Thoracic aorta (tissue), 2 donors: ENCODE results near the gene RIMOC1. TPM values are rescaled to one million over a fixed set of nuclear protein-coding genes. Genes with fewer than 3 reads are reported as not detected.

Experiments
- ATAC-seq: fragments of 150-250 bp; one replicate; pipeline ENCODE4 v1.8.0; 2017; ENCODE audit warnings: low read depth; ENCODE audit not compliant: insufficient number of reproducible peaks, low FRiP score
- DNase-seq: peaks from one replicate; pipeline ENCODE4 v3.0.0-alpha.2; 2020; ENCODE audit warnings: low spot score
- H3K27ac ChIP-seq, 2 donors: fragments of 200-600 bp; sonication (generic); 1 replicate in 1 of 2; 2 replicates in 1 of 2; pipeline ENCODE4 v1.5.1; 2016; ENCODE audit warnings: mild to moderate bottlenecking in 2 of 2, moderate library complexity in 2 of 2
- H3K27me3 ChIP-seq: fragments of 200-600 bp; sonication (generic); replicated peaks from 2 replicates; pipeline ENCODE4 v1.6.0; 2016; ENCODE audit warnings: mild to moderate bottlenecking; ENCODE audit not compliant: insufficient read depth
- H3K36me3 ChIP-seq: fragments of 200-600 bp; sonication (generic); one replicate; pipeline ENCODE4 v1.5.1; 2016
- H3K4me1 ChIP-seq, 2 donors: fragments of 200-600 bp; sonication (generic); 1 replicate in 1 of 2; 2 replicates in 1 of 2; pipeline versions ENCODE4 v1.5.1 to v1.6.0; 2016; ENCODE audit warnings: low read depth in 2 of 2, mild to moderate bottlenecking in 1 of 2; ENCODE audit not compliant: control insufficient read depth in 1 of 2
- H3K4me3 ChIP-seq: fragments of 200-600 bp; sonication (generic); 2 replicates; pipeline ENCODE4 v1.5.1; 2016; ENCODE audit warnings: mild to moderate bottlenecking
- H3K9me3 ChIP-seq: fragments of 200-600 bp; sonication (generic); 2 replicates; pipeline ENCODE4 v1.5.1; 2016
- CTCF ChIP-seq: fragments of 200-600 bp; sonication (generic); IDR thresholded peaks from one replicate; pipeline ENCODE4 v1.5.1; 2019; ENCODE audit warnings: antibody characterized with exemption
- total RNA-seq, 2 donors: library from RNA; depleted of rRNA; stranded (reverse); fragments of >200 nt; gene quantifications; one replicate each; pipeline versions ENCODE4 v1.1.0 to v1.2.3, GENCODE V29; 2016

Gene RIMOC1
- total RNA-seq, 2 donors from 2014 or later: 14.1 to 22.9 TPM

GRCh38 chr5:41924526-41924871, 20.4 kb downstream of the RIMOC1 start:
- ATAC-seq (peak; percentile 30), DNase-seq (no peak)
- no peak for TF ChIP-seq CTCF
- Histone ChIP-seq H3K4me3 (peak overlapping the region; percentile 90), H3K9me3 (no peaks in the 10 kb centered on the region), H3K27me3 (no peaks in the 10 kb centered on the region), H3K36me3 (no peaks in the 10 kb centered on the region), H3K27ac (peak overlapping the region; percentile 95 to 99), H3K4me1 (peaks cover 0 to 2% of the 10 kb centered on the region in 2 donors)

- peak; percentile 53 for TF ChIP-seq CTCF
- H3K4me1 ChIP-seq: peaks cover 0 to 2% of the 10 kb centered on the region in 2 donors
- peak within 1 kb of the TSS; percentile 95 to 99 for H3K27ac ChIP-seq
- no peaks in the 10 kb centered on the region for H3K9me3 ChIP-seq
- H3K4me3 ChIP-seq: peak within 1 kb of the TSS; percentile 90
- ATAC-seq (peak; percentile 91), DNase-seq (peak; percentile 33)
- no peaks in the 10 kb centered on the region for H3K36me3 ChIP-seq
- no peaks in the 10 kb centered on the region for H3K27me3 ChIP-seq
These were observed 20.9 kb downstream of the RIMOC1 start, which contains the start of gene FBXO4 for GRCh38 chr5:41924872-41925554. Gene FBXO4 (plus strand): TSS chr5:41925281. CDS start chr5:41925310, 29 bp downstream.

DNA sequence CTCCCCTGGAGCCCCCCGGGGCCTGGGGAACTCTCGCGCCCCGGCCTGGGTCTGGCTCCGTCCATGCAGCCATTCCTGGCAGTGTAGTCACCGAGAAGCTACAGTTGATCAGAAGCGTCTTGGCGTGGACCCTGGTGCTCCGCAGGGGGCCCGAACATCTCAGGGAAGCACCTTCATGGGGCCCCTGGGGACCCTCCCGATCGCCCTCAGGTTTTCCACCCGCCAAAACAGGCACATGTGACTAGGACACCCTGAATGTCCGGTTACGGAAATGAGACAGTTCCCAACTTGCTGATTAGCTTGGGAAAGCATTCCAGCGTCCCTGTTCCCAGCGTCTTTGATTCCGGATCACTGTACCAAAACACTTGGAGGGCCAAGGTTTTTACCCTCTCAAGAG, 21.4 kb downstream of the RIMOC1 start:
- Histone ChIP-seq H3K27ac (peak overlapping the region; percentile 95 to 99), H3K9me3 (no peaks in the 10 kb centered on the region), H3K36me3 (no peaks in the 10 kb centered on the region), H3K4me3 (peak overlapping the region; percentile 90), H3K27me3 (no peaks in the 10 kb centered on the region), H3K4me1 (peaks cover 0 to 2% of the 10 kb centered on the region in 2 donors)
- ATAC-seq: peak; percentile 29
- TF ChIP-seq CTCF: no peak
- DNase-seq: no peak

DNA sequence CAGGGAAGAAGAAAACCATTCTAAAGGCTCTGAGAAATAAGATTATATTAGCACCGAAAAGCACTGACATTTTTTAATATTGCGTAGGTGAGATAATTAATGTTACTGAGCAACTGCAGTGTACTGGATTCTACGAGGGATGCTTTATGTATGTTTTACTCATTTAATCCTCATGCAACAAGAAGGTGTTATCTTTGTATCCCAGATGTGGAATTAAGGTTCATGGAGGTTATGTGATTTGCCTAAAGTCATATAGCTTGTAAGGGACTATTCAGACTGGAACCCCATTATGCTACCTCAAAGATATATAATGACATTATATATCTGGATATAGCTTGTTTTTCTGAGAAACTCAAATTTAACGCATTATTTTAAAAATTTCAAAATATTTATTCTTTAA, 23.5 kb downstream of the RIMOC1 start:
- Histone ChIP-seq H3K27me3 (no peaks in the 10 kb centered on the region), H3K9me3 (no peaks in the 10 kb centered on the region), H3K36me3 (no peaks in the 10 kb centered on the region), H3K27ac (no peak overlapping the region), H3K4me3 (no peak overlapping the region), H3K4me1 (peaks cover 0 to 2% of the 10 kb centered on the region in 2 donors)
- no peak for TF ChIP-seq CTCF
- ATAC-seq (no peak), DNase-seq (no peak)

- DNase-seq (no peak), ATAC-seq (no peak)
- peaks cover 3% of the 10 kb centered on the region for H3K36me3 ChIP-seq
- no peak overlapping the region for H3K4me3 ChIP-seq
- no peak overlapping the region for H3K27ac ChIP-seq
- H3K27me3 ChIP-seq: no peaks in the 10 kb centered on the region
- TF ChIP-seq CTCF: no peak
- peaks cover 0 to 2% of the 10 kb centered on the region in 2 donors for H3K4me1 ChIP-seq
- H3K9me3 ChIP-seq: no peaks in the 10 kb centered on the region
These were observed 24.9 kb downstream of the RIMOC1 start for GRCh38 chr5:41929035-41929434.
